ENCODE measurements around the gene PRKAR1A.

Gene PRKAR1A

DNA sequence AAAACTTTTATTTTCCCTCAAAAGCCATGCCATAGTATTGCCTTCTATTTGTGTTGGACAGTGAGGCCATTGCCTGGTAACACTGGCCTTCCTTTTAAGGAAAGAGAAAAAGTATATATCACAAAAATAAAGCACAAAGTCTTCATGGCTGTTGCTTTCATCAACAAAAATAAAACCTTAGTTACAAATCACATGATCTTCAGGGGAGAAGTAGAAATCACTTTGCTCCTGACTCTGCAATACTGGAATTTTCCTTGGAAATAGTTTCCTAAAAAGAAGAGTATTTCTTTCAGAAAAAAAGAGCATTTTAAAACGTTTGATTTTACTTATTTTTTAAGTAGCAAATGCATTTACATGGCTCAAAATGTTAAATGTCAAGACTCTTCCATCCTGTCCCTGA is 47.1 kb downstream of the PRKAR1A start:
- H3K27ac ChIP-seq = no peak overlapping the region
- TF ChIP-seq CTCF (IDR thresholded peaks at IDR 0.05) (no peak), ZFX (IDR thresholded peaks at IDR 0.05; ENCODE audit: borderline replicate concordance) (no peak)

GRCh38 chr17:68560966-68561720 is 48.9 kb downstream of the PRKAR1A start:
- H3K27ac ChIP-seq = no peak overlapping the region
- TF ChIP-seq ZFX (IDR thresholded peaks at IDR 0.05; ENCODE audit: borderline replicate concordance) = no peak
- no peak for TF ChIP-seq CTCF (IDR thresholded peaks at IDR 0.05)

DNA sequence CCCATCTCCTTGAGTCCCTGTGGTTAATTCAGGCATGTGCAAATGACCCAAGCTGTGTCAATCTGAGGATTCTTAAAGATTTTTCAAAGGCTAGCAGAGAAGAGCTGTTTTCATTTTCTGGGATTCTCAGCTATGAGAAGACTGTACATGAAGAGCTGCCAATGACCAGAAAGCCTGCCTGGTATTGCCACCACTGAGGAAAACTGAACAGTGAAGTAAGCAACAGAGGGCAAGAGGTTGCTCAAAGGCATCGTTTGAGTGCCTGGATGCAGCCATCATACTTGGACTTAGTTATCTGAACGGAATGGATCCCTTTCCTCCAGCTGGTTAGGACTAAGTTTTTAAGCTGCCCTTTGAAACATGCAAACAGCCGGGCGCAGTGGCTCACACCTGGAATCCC is 50.5 kb downstream of the PRKAR1A start:
- TF ChIP-seq ZFX (IDR thresholded peaks at IDR 0.05; ENCODE audit: borderline replicate concordance) (no peak), CTCF (IDR thresholded peaks at IDR 0.05) (no peak)
- no peak overlapping the region for H3K27ac ChIP-seq

DNA sequence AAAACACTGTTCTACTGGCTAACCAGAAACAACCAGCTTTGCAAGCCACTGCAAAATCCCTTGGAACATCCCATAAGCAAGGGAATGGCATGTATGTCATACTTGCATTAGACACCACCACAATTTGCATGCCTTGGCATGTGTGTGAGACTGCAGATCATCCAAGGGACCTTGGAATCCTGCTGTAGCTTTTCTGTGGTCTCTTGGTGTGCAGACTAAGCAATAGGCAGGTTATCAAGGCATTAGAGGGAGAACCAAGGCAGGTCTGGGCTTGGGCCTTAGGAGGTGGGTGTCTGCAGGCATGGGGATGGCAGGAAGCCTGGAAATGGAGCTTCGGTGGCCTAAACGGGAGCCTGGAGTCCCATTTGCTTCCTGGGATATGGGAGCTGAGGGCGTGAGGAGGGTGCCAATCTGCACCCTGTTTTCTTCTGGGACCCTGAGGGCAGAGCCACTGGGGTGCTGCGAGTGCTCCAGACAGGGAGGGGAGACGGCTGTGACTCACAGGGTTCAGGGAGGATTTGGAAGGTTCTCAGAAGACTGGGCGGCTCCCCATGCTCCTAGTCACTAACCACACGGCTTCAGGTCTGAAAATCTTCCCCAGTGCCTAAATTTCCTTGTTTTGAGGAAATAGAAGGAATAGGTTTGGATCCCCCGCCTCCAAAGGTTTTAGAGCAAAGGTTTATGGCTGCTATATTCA is 52.3 kb downstream of the PRKAR1A start:
- no peak overlapping the region for H3K27ac ChIP-seq
- TF ChIP-seq ZFX (IDR thresholded peaks at IDR 0.05; ENCODE audit: borderline replicate concordance) (no peak), CTCF (IDR thresholded peaks at IDR 0.05) (no peak)

DNA sequence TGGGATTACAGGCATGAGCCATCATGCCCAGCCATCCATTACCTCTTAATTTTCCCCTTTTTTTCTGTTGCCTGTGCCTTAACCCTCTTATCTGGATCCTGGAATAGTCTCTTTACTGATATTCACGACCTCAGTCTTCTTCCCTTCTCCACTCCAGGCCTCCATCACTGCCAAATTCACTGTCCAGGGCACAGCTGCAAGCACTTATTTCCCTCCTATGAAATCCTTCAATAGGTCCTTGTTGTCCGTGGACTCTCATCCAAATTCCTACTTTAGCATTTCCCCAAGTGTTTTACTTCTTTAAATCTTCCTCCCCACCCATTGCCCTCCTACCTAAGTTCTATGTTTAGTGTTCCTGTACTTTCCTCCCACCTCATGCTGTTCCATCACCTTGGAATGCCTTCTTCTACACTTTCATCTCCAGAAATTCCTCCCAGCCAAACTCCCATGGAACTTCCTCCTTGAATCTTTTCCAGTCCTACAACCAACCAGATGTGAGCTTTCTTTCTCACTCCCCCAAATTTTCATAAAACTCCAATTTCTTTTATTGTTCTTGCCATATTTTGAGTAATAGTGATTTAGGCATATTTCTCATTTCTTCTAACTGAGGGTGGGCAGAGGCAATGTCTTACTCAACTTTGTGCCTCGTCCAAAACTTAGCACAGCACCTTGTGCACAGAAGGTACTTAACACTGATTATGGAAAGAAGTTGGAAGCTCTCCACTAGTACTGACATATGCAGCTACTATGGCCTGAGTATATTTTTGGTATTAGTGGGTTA is 53.6 kb downstream of the PRKAR1A start:
- no peak for TF ChIP-seq ZFX (IDR thresholded peaks at IDR 0.05; ENCODE audit: borderline replicate concordance)
- TF ChIP-seq CTCF (IDR thresholded peaks at IDR 0.05) = no peak
- H3K27ac ChIP-seq = no peak overlapping the region

DNA sequence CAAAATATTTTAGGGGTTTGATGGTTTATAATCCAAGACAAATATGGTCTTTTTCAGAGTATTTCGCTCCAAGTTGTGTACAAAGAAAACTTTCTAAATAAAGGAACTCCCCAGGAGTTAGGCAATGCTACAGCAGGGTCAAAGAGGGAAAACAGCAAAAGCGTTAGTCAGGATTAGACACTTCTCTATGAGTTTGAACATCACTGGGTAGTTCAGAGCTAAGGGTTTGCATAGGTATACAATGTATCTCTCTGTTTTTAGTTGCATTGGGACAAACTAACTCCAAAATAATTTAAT is 54.2 kb downstream of the PRKAR1A start:
- H3K27ac ChIP-seq = no peak overlapping the region
- TF ChIP-seq CTCF (IDR thresholded peaks at IDR 0.05) (no peak), ZFX (IDR thresholded peaks at IDR 0.05; ENCODE audit: borderline replicate concordance) (no peak)

- H3K27ac ChIP-seq = no peak overlapping the region
- TF ChIP-seq ZFX (IDR thresholded peaks at IDR 0.05; ENCODE audit: borderline replicate concordance) = no peak
- TF ChIP-seq CTCF (IDR thresholded peaks at IDR 0.05) = no peak
These were observed 54.8 kb downstream of the PRKAR1A start for GRCh38 chr17:68567035-68567434.

All from 22Rv1 (cell line).